ENCODE results near the gene DUOX2. TPM values are rescaled to one million over a fixed set of nuclear protein-coding genes. Genes with fewer than 3 reads are reported as not detected.

The DUOX2 gene
- total RNA-seq, 4 donors from 2014 or later, result not detected

DNA sequence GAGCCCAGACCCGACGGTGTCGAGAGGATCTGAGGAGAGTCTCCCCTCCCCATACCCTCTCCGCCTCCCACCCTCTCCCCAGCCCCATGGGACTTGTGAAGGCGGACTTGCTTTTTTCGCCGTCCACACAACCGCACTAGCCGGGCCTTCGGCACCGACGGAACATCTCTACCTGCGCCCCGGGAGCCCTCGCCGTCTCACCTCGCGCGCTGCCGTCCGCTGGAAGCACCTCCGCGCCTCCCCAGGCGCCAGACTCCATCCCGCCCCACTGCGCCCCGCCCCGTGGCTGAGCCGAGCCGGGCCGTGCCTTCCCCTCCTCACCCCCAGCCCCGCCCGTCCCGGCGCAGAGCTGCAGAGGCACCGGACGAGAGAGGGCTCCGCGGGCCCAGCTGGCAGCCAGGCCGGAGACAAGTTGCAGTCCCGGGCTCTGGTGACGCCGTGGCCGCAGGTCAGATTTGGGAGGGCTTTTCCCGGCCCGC is 15.7 kb upstream of the DUOX2 start, which contains the start of the genes DUOX1 and DUOXA1:
Gene DUOX1, plus strand, starts transcription at position 344 of the 479 bp plus-strand sequence. CDS start 1,973 bp downstream, outside the sequence.
Gene DUOXA1, minus strand, starts transcription at position 229 of the 479 bp plus-strand sequence. CDS start 6,865 bp downstream, outside the sequence.
- H3K4me3 ChIP-seq, result peak within 1 kb of the TSS in 3 of 4 donors; percentile 11 to 34 (median 23)
- no peaks in the 10 kb centered on the region for H3K36me3 ChIP-seq
- no peaks in the 10 kb centered on the region for H3K4me1 ChIP-seq
- ATAC-seq, result no peak
- no peak for TF ChIP-seq POLR2A (IDR thresholded peaks at IDR 0.05)
- TF ChIP-seq, protein P1, sequence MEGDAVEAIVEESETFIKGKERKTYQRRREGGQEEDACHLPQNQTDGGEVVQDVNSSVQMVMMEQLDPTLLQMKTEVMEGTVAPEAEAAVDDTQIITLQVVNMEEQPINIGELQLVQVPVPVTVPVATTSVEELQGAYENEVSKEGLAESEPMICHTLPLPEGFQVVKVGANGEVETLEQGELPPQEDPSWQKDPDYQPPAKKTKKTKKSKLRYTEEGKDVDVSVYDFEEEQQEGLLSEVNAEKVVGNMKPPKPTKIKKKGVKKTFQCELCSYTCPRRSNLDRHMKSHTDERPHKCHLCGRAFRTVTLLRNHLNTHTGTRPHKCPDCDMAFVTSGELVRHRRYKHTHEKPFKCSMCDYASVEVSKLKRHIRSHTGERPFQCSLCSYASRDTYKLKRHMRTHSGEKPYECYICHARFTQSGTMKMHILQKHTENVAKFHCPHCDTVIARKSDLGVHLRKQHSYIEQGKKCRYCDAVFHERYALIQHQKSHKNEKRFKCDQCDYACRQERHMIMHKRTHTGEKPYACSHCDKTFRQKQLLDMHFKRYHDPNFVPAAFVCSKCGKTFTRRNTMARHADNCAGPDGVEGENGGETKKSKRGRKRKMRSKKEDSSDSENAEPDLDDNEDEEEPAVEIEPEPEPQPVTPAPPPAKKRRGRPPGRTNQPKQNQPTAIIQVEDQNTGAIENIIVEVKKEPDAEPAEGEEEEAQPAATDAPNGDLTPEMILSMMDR (IDR thresholded peaks at IDR 0.05 in 4 of 5, conservative IDR thresholded peaks at IDR 0.05 in 1 of 5), result no peak
- H3K27me3 ChIP-seq, result peaks cover 44 to 49% (median 45%) of the 10 kb centered on the region in 3 donors
- intact Hi-C loops (cut with DNase I; ENCODE audit: low total_unique reads), result no loop called here
- no peak within 1 kb of the TSS for H3K27ac ChIP-seq
- no peak for DNase-seq
- in situ Hi-C loops (cut with MboI; ENCODE audit: low sequenced_read_pairs in 4 of 4), result no loop called here
- H3K9me3 ChIP-seq, result no peaks in the 10 kb centered on the region

DNA sequence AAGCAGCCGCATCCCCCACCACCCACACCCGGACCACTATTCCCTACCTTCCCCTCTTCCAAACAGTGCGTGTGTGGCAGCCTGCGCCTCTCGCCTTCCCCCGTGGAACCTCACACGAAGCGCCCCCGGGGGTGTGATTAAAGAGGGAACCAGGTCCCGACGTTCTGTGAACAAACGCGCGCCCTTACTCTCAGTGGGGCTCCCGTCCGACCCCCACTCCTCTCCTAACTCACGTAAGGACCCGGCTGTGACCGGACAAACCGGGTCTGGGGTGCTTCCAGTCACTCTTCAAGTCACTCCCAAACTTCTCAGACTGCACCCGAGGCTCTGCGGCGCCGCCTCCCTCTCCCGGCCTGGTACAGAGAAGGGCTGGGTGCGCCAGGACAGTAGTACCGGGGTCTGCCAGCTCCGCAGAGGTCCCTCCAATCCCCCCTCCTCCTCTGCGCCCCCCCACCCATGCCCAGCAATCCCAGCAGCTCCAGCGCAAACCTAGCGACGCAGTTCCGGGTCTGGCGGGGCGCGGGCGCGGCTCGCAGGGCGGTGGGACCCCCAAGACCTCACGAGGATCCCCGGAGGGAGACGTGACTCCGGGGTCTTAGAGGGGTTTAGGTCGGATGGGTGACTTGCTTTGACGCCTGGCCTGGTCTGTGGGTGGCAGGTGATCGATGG is 15.1 kb upstream of the DUOX2 start:
- Histone ChIP-seq H3K9me3 (no peaks in the 10 kb centered on the region), H3K36me3 (no peaks in the 10 kb centered on the region), H3K4me3 (peak overlapping the region in 3 of 4 donors; percentile 11 to 34 (median 23)), H3K27me3 (peaks cover 38 to 44% (median 39%) of the 10 kb centered on the region in 3 donors), H3K4me1 (no peaks in the 10 kb centered on the region), H3K27ac (no peak overlapping the region)
- ATAC-seq (no peak), DNase-seq (no peak)
- in situ Hi-C loops (cut with MboI; ENCODE audit: low sequenced_read_pairs in 4 of 4), result no loop called here
- TF ChIP-seq, protein P1 (IDR thresholded peaks at IDR 0.05 in 4 of 5, conservative IDR thresholded peaks at IDR 0.05 in 1 of 5), result no peak
- no peak for TF ChIP-seq POLR2A (IDR thresholded peaks at IDR 0.05)
- intact Hi-C loops (cut with DNase I; ENCODE audit: low total_unique reads), result no loop called here

DNA sequence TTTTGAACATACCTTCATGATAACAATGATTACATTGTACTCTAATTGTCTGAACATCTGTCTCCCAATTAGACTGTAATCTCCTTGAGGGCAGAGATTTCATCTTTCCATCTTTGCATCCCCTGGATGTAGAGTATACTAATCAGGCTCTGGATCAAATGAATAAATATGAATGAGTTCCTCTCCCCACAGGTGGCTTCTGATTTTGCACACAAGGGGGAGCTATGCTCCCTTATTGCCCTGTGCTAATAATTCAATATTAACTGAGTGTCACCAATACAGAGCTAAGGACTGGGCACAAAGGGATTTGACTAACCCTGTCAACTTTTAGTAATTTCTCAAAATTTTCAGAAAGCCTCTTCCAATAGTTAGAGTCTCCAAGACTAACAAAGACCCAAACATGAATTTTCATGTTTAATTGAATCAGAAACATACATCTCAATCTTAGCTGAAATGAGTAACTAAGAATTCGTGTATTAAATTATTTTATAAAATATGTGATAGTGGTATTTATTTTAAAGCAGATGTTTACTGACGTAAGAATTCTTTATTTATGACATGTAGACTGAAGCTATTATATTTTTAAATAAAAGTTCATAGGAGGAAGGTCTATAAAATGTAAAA is 12.7 kb upstream of the DUOX2 start:
- intact Hi-C loops (cut with DNase I; ENCODE audit: low total_unique reads) (no loop called here), in situ Hi-C loops (cut with MboI; ENCODE audit: low sequenced_read_pairs in 4 of 4) (no loop called here)
- H3K9me3 ChIP-seq, result no peaks in the 10 kb centered on the region
- H3K4me1 ChIP-seq, result no peaks in the 10 kb centered on the region
- TF ChIP-seq, protein P1 (IDR thresholded peaks at IDR 0.05 in 4 of 5, conservative IDR thresholded peaks at IDR 0.05 in 1 of 5), result peak; percentile 14 to 60 (median 23)
- no peak for TF ChIP-seq POLR2A (IDR thresholded peaks at IDR 0.05)
- H3K27ac ChIP-seq, result no peak overlapping the region
- no peaks in the 10 kb centered on the region for H3K36me3 ChIP-seq
- H3K4me3 ChIP-seq, result no peak overlapping the region
- H3K27me3 ChIP-seq, result peaks cover 25 to 40% (median 34%) of the 10 kb centered on the region in 3 donors
- DNase-seq, result no peak
- ATAC-seq, result no peak

DNA sequence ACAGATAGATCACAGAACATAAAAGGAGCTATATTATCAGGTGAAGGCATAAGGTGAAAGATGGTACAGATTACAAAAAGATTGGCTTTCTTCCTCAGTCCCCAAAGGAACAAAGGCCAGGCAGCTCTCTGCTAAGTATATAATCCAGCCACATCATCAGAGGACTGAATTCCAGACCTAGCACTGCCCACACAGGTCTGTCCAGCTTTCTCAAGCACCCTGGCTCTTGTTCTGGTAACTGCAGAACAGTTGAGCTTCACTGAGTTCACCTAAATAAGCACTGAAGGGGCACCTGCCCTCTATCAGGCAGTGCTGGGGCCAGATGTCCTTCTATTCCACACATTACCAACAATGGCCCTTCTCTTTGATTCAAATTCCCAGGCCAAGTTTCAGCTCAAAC is 9.4 kb upstream of the DUOX2 start:
- Histone ChIP-seq H3K27me3 (peaks cover 0 to 16% (median 7%) of the 10 kb centered on the region in 3 donors), H3K9me3 (no peaks in the 10 kb centered on the region), H3K36me3 (no peaks in the 10 kb centered on the region), H3K27ac (no peak overlapping the region), H3K4me3 (no peak overlapping the region), H3K4me1 (no peaks in the 10 kb centered on the region)
- no peak for TF ChIP-seq POLR2A (IDR thresholded peaks at IDR 0.05)
- TF ChIP-seq, protein P1 (IDR thresholded peaks at IDR 0.05 in 4 of 5, conservative IDR thresholded peaks at IDR 0.05 in 1 of 5), result no peak
- ATAC-seq, result no peak
- intact Hi-C loops (cut with DNase I; ENCODE audit: low total_unique reads), result no loop called here
- in situ Hi-C loops (cut with MboI; ENCODE audit: low sequenced_read_pairs in 4 of 4), result no loop called here
- no peak for DNase-seq

Measured in gastrocnemius medialis (tissue), 4 donors.